ENCODE results near the gene POU2AF2.
"Not testable (repeated sequence)": the region's sequence is repeated elsewhere in the genome, so short reads cannot be mapped to it uniquely, and the experiment has no call there.

Gene POU2AF2

DNA sequence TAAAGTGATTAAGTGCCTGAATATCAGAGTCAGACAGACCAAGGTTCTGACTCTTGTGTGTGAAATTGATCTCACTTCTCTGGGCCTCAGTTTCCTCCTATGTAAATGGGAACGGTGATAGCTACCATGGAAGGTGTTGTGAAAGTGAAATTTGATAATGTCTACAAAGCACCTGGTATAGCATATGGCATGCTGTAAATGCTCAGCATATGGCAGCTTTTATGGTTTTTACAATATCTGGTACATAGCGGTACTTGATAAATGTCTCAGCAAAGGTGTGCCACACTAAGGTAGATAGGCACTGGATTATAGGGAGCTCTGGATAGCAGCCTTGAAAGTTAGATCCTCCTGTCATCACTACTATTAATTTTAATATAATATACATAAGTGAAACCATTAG is 19.9 kb downstream of the POU2AF2 start (continued):
- TF ChIP-seq, protein P1, sequence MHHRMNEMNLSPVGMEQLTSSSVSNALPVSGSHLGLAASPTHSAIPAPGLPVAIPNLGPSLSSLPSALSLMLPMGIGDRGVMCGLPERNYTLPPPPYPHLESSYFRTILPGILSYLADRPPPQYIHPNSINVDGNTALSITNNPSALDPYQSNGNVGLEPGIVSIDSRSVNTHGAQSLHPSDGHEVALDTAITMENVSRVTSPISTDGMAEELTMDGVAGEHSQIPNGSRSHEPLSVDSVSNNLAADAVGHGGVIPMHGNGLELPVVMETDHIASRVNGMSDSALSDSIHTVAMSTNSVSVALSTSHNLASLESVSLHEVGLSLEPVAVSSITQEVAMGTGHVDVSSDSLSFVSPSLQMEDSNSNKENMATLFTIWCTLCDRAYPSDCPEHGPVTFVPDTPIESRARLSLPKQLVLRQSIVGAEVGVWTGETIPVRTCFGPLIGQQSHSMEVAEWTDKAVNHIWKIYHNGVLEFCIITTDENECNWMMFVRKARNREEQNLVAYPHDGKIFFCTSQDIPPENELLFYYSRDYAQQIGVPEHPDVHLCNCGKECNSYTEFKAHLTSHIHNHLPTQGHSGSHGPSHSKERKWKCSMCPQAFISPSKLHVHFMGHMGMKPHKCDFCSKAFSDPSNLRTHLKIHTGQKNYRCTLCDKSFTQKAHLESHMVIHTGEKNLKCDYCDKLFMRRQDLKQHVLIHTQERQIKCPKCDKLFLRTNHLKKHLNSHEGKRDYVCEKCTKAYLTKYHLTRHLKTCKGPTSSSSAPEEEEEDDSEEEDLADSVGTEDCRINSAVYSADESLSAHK (tag by site-specific recombination; IDR thresholded peaks at IDR 0.05): no peak
- TF ChIP-seq ZBTB1 (tag by site-specific recombination; IDR thresholded peaks at IDR 0.05) (no peak), ZNF514 (tag by site-specific recombination; IDR thresholded peaks at IDR 0.05) (no peak), ZNF350 (tag by site-specific recombination; IDR thresholded peaks at IDR 0.05) (no peak), ZNF707 (tag by site-specific recombination; IDR thresholded peaks at IDR 0.05) (no peak)
- TF ChIP-seq, protein P2, sequence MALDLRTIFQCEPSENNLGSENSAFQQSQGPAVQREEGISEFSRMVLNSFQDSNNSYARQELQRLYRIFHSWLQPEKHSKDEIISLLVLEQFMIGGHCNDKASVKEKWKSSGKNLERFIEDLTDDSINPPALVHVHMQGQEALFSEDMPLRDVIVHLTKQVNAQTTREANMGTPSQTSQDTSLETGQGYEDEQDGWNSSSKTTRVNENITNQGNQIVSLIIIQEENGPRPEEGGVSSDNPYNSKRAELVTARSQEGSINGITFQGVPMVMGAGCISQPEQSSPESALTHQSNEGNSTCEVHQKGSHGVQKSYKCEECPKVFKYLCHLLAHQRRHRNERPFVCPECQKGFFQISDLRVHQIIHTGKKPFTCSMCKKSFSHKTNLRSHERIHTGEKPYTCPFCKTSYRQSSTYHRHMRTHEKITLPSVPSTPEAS (tag by site-specific recombination; IDR thresholded peaks at IDR 0.05): no peak

DNA sequence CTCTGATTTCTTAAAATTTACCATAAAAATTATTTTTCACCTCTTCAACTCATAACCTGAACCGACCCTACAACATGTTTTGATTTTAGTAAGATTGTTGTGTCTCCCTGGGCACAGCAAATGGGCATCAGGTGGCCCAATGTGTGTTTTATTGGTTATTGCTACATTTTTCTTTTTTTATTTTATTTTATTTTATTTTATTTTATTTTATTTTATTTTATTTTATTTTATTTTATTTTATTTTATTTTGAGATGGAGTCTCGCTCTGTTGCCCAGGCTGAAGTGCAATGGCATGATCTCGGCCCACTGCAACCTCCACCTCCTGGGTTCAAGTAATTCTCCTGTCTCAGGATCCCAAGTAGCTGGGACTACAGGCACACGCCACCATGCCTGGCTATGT is 22.8 kb downstream of the POU2AF2 start:
- ChIA-PET POLR2A (interaction anchor here (0.7 kb wide), 1 partner anchor 24 kb away, joined by 5 read pairs; no protein-coding TSS in a partner anchor), CTCF (interaction anchor here (0.5 to 1.3 kb wide), 3 partner anchors 15 to 1325 kb away, joined by 3 read pairs; no protein-coding TSS in a partner anchor)
- H3K27ac ChIP-seq (ENCODE audit: extremely low read depth, low read depth, low read length); H3K4me3 ChIP-seq (ENCODE audit: low read depth, low read length); H3K4me1 ChIP-seq (ENCODE audit: control insufficient read depth, insufficient read depth, low read length); H3K9me3 ChIP-seq (ENCODE audit: control insufficient read depth, insufficient read depth, low read depth, low read length); H3K36me3 ChIP-seq (ENCODE audit: control insufficient read depth in 2 of 2, insufficient read depth in 1 of 2, low read length in 2 of 2): not testable (repeated sequence)

DNA sequence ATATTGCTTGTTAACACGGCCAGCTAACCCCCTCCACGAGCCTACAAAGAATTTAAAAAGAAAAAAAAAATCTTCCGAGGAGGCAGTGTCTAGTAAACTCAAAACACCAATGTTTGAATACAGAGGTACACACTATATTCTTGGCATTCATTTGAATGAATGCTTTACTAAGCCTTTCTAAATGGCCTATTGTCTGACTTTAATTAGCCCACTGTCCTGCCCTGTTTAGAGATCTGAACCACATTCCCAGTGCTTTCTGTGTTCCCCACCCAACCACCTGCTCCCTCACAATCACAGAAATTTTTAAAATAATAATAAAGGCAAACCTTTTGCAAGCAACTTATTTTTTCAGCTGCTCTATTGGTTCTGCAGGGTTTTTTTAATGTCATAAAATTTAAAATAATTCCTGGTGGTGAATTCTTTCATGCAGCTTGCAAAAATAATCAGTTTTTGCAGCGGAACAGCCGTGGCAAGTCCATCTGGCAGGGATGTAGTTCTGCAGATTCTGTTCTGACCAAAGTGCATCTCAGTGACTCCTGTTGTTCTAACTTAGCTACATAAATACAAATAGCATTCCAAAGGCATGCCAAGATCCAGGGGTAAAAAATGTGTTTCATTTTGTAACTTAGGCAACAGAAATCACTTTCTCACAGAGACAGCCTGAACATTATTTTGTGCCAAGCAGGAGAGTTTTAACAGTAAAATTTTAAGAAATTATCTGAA is 23.8 kb downstream of the POU2AF2 start:
- Histone ChIP-seq H3K36me3 (ENCODE audit: control insufficient read depth in 2 of 2, insufficient read depth in 1 of 2, low read length in 2 of 2) (no peaks in the 10 kb centered on the region), H3K27ac (ENCODE audit: extremely low read depth, low read depth, low read length) (no peak overlapping the region), H3K4me1 (ENCODE audit: control insufficient read depth, insufficient read depth, low read length) (no peaks in the 10 kb centered on the region), H3K9me3 (ENCODE audit: control insufficient read depth, insufficient read depth, low read depth, low read length) (no peaks in the 10 kb centered on the region), H3K4me3 (ENCODE audit: low read depth, low read length) (no peak overlapping the region)
- no peak for TF ChIP-seq ZFHX2 (tag by site-specific recombination; conservative IDR thresholded peaks at IDR 0.05)
- TF ChIP-seq, protein P3, sequence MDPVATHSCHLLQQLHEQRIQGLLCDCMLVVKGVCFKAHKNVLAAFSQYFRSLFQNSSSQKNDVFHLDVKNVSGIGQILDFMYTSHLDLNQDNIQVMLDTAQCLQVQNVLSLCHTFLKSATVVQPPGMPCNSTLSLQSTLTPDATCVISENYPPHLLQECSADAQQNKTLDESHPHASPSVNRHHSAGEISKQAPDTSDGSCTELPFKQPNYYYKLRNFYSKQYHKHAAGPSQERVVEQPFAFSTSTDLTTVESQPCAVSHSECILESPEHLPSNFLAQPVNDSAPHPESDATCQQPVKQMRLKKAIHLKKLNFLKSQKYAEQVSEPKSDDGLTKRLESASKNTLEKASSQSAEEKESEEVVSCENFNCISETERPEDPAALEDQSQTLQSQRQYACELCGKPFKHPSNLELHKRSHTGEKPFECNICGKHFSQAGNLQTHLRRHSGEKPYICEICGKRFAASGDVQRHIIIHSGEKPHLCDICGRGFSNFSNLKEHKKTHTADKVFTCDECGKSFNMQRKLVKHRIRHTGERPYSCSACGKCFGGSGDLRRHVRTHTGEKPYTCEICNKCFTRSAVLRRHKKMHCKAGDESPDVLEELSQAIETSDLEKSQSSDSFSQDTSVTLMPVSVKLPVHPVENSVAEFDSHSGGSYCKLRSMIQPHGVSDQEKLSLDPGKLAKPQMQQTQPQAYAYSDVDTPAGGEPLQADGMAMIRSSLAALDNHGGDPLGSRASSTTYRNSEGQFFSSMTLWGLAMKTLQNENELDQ (tag by site-specific recombination; IDR thresholded peaks at IDR 0.05; ENCODE audit: low read depth): no peak
- TF ChIP-seq ZNF391 (tag by site-specific recombination; IDR thresholded peaks at IDR 0.05; ENCODE audit: borderline replicate concordance, low read depth): no peak
- TF ChIP-seq ZNF843 (tag by site-specific recombination; IDR thresholded peaks at IDR 0.05): no peak
- TF ChIP-seq ZNF777 (tag by site-specific recombination; IDR thresholded peaks at IDR 0.05; ENCODE audit: borderline replicate concordance): no peak
- TF ChIP-seq ZFP41 (tag by site-specific recombination; IDR thresholded peaks at IDR 0.05; ENCODE audit: borderline replicate concordance): no peak
- TF ChIP-seq, protein P4, sequence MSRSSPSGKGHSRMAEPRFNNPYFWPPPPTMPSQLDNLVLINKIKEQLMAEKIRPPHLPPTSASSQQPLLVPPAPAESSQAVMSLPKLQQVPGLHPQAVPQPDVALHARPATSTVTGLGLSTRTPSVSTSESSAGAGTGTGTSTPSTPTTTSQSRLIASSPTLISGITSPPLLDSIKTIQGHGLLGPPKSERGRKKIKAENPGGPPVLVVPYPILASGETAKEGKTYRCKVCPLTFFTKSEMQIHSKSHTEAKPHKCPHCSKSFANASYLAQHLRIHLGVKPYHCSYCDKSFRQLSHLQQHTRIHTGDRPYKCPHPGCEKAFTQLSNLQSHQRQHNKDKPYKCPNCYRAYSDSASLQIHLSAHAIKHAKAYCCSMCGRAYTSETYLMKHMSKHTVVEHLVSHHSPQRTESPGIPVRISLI (tag by site-specific recombination; IDR thresholded peaks at IDR 0.05): no peak
- no peak for TF ChIP-seq ZFP3 (tag by site-specific recombination; IDR thresholded peaks at IDR 0.05; ENCODE audit: low read depth)
- CTCF ChIA-PET: interaction anchor here (1.6 kb wide), 1 partner anchor 154 kb away, joined by 5 read pairs; no protein-coding TSS in a partner anchor
- POLR2A ChIA-PET: no interaction called here

Measured in HEK293 (cell line).